Measurements from ENCODE around the gene DENND1A. TPM values are rescaled to one million over a fixed set of nuclear protein-coding genes. Genes with fewer than 3 reads are reported as not detected.
A peak's percentile ranks its signal among the peaks of the same experiment; 100 is the strongest.
"Not testable (repeated sequence)": the region's sequence is repeated elsewhere in the genome, so short reads cannot be mapped to it uniquely, and the experiment has no call there.

The DENND1A gene
- total RNA-seq, 2 donors from 2014 or later: 12.6 to 22.7 TPM

DNA sequence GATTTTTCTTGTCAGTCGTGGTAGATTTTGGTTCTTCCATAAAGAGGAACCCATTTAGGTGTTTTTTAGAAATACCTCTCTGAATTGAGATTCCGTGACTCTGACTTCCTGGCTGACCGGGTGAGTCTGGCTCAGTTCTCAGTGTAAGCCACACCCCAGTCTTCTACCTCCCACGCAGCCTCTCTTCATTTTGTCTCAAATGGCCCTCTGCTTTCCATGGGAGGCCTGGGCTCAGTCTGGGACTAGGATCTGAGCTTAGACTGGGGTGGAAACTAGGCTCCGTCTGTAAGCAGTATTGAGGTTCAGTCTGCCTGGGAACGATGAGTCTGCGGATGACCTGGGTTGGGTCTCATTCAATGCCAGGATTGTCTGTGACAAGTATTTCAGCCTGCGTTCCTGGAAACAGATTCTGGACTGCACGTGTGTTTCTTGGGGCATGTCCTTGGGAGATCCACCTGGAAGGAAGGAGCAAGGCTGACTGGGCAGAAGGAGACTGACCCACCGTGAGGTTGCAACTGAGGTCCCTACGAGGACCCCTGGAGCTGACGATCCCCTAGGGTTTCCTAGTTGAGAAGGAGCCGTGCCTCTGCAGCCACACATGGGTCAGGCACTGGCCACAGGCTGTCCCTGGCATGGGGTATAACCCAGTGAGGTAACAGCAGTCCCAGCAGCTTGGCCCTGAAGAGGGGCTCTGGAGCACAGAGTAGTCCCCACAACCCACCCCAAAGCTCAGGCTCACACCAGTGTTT, 586.3 kb downstream of the DENND1A start:
- no peak for DNase-seq (ENCODE audit: low spot score in 2 of 2)
- ATAC-seq: no peak
- no peaks in the 10 kb centered on the region for H3K36me3 Mint-ChIP-seq
- H3K27ac Mint-ChIP-seq: no peak overlapping the region
- no peaks in the 10 kb centered on the region for H3K9me3 Mint-ChIP-seq

GRCh38 chr9:123342247-123342646, 587.7 kb downstream of the DENND1A start:
- no peaks in the 10 kb centered on the region for H3K36me3 Mint-ChIP-seq
- H3K9me3 Mint-ChIP-seq: no peaks in the 10 kb centered on the region
- ATAC-seq (no peak), DNase-seq (ENCODE audit: low spot score in 2 of 2) (no peak)
- no peak overlapping the region for H3K27ac Mint-ChIP-seq

- no peaks in the 10 kb centered on the region for H3K36me3 Mint-ChIP-seq
- H3K27ac Mint-ChIP-seq: peak overlapping the region in 1 of 2 donors; percentile 29
- no peak for DNase-seq (ENCODE audit: low spot score in 2 of 2)
These were observed 588.1 kb downstream of the DENND1A start for GRCh38 chr9:123341816-123342215.

GRCh38 chr9:123339666-123340510, 590.0 kb downstream of the DENND1A start:
- no peaks in the 10 kb centered on the region for H3K9me3 Mint-ChIP-seq
- DNase-seq (ENCODE audit: low spot score in 2 of 2): peak; percentile 68 to 73
- peak; percentile 76 to 81 for ATAC-seq
- peak overlapping the region; percentile 98 to 99 for H3K27ac Mint-ChIP-seq
- no peaks in the 10 kb centered on the region for H3K36me3 Mint-ChIP-seq

More at GRCh38 chr9:123341816-123342215, 588.1 kb downstream of the DENND1A start:
- no peak for ATAC-seq
- no peaks in the 10 kb centered on the region for H3K9me3 Mint-ChIP-seq

DNA sequence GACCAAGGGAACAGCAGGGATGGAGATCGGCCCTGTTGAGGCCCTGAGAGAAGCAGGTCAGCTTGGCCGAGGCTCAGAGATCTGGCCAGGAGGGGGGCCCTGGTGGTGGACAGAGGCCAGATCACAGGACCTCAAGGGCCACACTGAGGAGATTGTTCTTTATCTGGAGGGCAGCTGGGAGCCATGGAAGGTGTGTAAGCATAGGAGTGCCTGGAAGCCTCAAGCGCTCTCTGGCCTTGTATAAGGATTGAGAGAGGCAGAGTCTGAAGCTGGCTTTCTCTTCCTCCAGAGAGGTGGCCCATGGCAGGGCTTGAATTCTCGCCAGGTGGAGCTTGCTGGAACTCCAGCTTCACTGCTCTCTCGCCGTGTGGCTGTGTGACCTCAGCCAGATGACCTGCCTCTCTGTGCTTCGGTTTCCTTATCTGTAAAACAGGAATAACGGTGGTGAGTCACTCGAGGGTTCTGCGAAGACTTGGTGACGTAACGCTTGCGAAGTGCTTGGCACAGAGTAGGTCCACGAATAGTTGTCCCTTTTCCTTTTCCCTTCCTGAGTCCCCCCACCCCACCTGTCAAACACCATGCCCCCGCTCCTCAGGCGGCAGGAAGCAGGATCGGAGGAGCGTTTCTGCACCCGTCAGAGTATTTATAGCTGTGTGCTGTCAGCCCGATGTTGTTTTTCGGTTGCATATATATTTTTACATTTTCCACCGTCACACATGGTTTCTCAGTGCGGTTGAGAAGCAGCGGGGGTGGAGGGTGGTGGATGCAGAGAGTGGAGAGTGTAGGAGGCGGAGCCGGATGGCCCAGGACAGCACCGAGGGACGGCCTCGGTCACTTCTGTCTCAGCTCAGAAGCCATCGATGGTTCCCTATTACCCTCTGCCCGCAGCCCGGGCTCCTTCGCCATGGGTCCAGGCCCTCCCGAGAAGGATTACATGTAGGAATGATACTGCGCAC, 590.9 kb downstream of the DENND1A start:
- Mint-ChIP-seq H3K36me3 (no peaks in the 10 kb centered on the region), H3K27ac (peak overlapping the region; percentile 98 to 99), H3K9me3 (no peaks in the 10 kb centered on the region)
- peak; percentile 75 to 87 for DNase-seq (ENCODE audit: low spot score in 2 of 2)
- ATAC-seq: peak; percentile 76 to 80

DNA sequence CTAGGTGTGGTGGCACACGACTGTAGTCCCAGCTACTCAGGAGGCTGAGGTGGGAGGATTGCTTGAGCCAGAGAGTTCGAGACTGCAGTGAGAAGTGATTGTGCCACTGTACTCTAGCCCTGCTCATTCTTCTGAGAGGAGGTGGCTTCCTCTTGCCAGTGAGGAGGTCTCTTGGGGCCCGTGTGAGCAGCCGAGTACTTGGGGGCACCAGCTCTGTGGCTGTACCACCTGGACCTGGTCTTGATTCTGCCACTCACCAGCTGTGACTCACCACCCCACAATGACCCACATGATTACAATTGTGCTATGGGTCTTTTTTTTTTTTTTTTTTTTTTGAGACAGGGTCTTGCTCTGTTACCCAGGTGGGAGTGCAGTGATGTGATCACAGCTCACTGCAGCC, 592.0 kb downstream of the DENND1A start:
- no peaks in the 10 kb centered on the region for H3K9me3 Mint-ChIP-seq
- H3K36me3 Mint-ChIP-seq: no peaks in the 10 kb centered on the region
- peak overlapping the region in 1 of 2 donors; percentile 98 for H3K27ac Mint-ChIP-seq
- no peak for DNase-seq (ENCODE audit: low spot score in 2 of 2)
- ATAC-seq: no peak

DNA sequence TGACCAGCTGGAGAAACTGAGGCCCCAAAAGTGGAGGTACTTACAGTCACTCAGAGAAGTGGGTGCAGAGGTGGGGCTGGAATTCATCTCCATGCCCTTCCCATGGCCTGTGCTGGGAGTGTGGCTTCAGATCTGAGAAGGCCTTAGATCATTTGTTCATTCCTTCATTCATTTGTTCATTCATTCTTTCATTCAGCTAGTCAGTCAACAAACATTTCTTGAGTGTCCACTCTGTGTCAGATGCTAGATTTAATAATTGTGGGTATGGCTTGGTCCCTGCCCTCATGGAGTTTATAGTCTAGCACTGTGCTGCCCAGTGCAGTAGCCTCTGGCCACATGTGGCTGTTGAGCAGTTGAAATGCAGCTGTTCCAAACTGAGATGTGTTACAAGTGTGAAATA, 593.0 kb downstream of the DENND1A start:
- ATAC-seq (no peak), DNase-seq (ENCODE audit: low spot score in 2 of 2) (no peak)
- Mint-ChIP-seq H3K36me3 (no peaks in the 10 kb centered on the region), H3K9me3 (no peaks in the 10 kb centered on the region), H3K27ac (no peak overlapping the region)

GRCh38 chr9:123336449-123336848, 593.5 kb downstream of the DENND1A start:
- DNase-seq (ENCODE audit: low spot score in 2 of 2) (no peak), ATAC-seq (no peak)
- no peak overlapping the region for H3K27ac Mint-ChIP-seq
- no peaks in the 10 kb centered on the region for H3K9me3 Mint-ChIP-seq
- no peaks in the 10 kb centered on the region for H3K36me3 Mint-ChIP-seq

GRCh38 chr9:123335986-123336329, 594.0 kb downstream of the DENND1A start:
- Mint-ChIP-seq H3K27ac (no peak overlapping the region), H3K36me3 (no peaks in the 10 kb centered on the region), H3K9me3 (no peaks in the 10 kb centered on the region)
- DNase-seq (ENCODE audit: low spot score in 2 of 2): no peak
- ATAC-seq: no peak

GRCh38 chr9:123335193-123335985, 594.5 kb downstream of the DENND1A start:
- Mint-ChIP-seq H3K9me3 (no peaks in the 10 kb centered on the region), H3K36me3 (no peaks in the 10 kb centered on the region), H3K27ac (peak overlapping the region in 1 of 2 donors; percentile 45)
- DNase-seq (ENCODE audit: low spot score in 2 of 2) (no peak), ATAC-seq (no peak)

- Mint-ChIP-seq H3K9me3 (no peaks in the 10 kb centered on the region), H3K27ac (no peak overlapping the region), H3K36me3 (no peaks in the 10 kb centered on the region)
- no peak for DNase-seq (ENCODE audit: low spot score in 2 of 2)
- no peak for ATAC-seq
These were observed 595.3 kb downstream of the DENND1A start for GRCh38 chr9:123334639-123335038.

DNA sequence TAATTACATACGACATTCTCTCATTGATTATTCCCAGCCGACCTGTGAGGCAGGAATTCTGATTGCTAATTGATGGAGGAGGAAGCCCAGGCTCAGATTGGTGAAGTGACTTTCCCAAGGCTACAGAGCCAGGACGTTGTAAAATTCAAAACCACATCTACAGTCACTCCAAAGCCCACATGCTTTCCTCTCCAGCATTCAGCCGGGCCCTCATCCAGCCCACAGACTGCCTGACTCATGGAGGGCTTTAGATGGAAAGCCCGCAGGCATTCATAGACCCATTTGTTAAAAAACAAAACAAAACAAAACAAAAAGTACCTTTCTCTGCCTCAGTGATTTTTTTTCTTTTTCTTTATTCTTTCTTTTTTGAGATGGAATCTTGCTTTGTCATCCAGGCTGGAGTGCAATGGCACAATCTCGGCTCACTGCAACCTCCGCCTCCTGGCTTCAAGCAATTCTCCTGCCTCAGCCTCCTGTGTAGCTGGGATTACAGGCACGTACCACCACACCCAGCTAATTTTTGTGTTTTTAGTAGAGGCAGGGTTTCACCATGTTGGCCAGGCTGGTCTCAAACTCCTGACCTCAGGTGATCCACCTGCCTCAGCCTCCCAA, 596.8 kb downstream of the DENND1A start:
- not testable (repeated sequence) for H3K9me3 Mint-ChIP-seq; DNase-seq (ENCODE audit: low spot score in 2 of 2); H3K27ac Mint-ChIP-seq; H3K36me3 Mint-ChIP-seq
- peak in 1 of 2 donors; percentile 56 for ATAC-seq

DNA sequence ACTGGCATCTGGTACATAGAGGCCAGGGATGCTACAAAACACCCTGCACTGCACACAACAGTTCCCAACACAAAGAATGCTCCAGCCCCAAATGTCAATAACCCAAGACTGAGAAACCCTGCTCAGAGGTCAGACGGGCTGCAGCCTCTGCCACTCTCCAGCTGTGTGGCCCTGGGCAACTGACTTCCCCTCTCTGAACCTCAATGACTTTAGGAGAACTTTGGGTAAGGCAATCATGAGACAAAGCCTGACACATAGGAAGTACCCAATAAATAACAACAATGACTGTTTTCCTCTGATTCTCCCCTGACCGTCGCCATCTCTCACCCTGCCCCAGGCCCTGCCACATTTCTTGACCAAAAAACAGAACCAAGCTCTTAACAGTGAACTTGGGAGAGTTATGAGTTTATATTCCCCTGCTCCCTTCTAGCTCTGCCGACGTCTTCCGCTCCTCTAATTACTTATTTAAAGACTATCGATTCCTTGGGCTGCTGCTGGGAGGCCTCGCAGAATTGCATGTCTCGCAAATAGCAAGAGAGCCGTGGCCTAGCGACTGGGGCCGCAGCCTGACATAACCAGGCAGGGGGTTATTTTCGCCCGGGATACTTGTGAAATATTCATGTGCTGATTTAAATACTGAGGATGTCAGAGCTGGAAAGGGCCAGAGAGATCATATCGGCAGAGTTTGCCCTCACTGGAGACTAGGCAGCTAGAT, 598.4 kb downstream of the DENND1A start:
- H3K27ac Mint-ChIP-seq: peak overlapping the region in 1 of 2 donors; percentile 67

More for the DNA sequence above, 598.4 kb downstream of the DENND1A start:
- Mint-ChIP-seq H3K9me3 (no peaks in the 10 kb centered on the region), H3K36me3 (no peaks in the 10 kb centered on the region)
- ATAC-seq (no peak), DNase-seq (ENCODE audit: low spot score in 2 of 2) (no peak)

All from activated naive CD4-positive, alpha-beta T cell treated with anti-CD3 and anti-CD28 coated beads, Interleukin-2, amount 50 U/mL, for 72 hours (primary cell).